Bronchial epithelial cell (primary cell): Measurements from ENCODE around the gene ZDHHC8. TPM values are rescaled to one million over a fixed set of nuclear protein-coding genes. Genes with fewer than 3 reads are reported as not detected.

Experiments
- DNase-seq: peaks from one replicate; pipeline ENCODE4 v3.0.0-alpha.2; 2010; ENCODE audit warnings: low read depth
- FAIRE-seq: peaks from 2 replicates; lab custom pipeline; 2011; peaks lifted over from hg19 to GRCh38; lab: Jason Lieb, UNC
- H3K27me3 ChIP-seq: 2 replicates; pipeline ENCODE4 v1.5.1; 2011; ENCODE audit warnings: low read length; ENCODE audit not compliant: control insufficient read depth, insufficient read depth
- H3K36me3 ChIP-seq: 2 replicates; pipeline ENCODE4 v1.5.1; 2011; ENCODE audit warnings: low read length; ENCODE audit not compliant: control insufficient read depth, insufficient read depth
- H3K4me3 ChIP-seq: 2 replicates; pipeline ENCODE4 v1.5.1; 2011; ENCODE audit warnings: mild to moderate bottlenecking, low read depth, low read length, control low read depth
- total RNA-seq: library from RNA; depleted of rRNA; stranded (reverse); fragments of >200 nt; gene quantifications from 2 replicates; pipeline ENCODE4 v1.2.1, GENCODE V29; 2014
- TF ChIP-seq, protein P1 (sequence below): IDR thresholded peaks from 2 replicates; pipeline ENCODE4 v1.5.1; 2011; ENCODE audit warnings: mild to moderate bottlenecking, moderate library complexity, low read length, control low read depth, inconsistent platforms; ENCODE audit not compliant: insufficient read depth, severe bottlenecking

ZDHHC8 gene
- total RNA-seq, 1 donor from 2014 or later: 6.6 TPM

DNA sequence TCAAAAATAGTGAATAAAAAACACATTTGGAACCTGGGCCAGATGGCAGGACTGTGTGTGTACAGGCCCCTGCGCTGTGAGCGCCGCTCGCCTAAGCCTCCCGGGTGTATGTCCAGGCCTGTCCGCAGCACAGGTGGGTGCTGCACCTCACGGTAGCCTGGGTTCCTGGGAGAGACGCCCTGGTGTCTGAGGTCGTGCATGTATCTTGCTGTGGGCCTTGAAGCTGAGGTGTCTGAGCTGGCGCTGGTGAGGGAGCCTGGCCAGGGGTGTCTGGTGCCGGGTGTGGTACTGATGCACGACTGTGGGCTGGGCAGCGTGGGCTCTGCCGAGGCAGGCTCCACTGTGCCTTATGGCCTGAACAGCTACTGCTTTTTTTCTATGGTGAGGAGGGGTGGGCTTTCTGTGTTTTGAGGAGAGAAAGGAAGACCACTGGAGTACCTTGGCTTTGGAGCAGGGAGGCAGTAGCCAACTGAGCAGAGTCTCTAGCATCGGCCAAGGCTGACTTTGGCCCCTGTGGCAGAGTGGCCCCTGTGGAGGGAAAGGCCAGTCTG, 4.2 kb upstream of the ZDHHC8 start:
- FAIRE-seq (no peak), DNase-seq (no peak)
- Histone ChIP-seq H3K36me3 (peaks cover 24% of the 10 kb centered on the region), H3K4me3 (no peak overlapping the region), H3K27me3 (no peaks in the 10 kb centered on the region)
- TF ChIP-seq, protein P1, sequence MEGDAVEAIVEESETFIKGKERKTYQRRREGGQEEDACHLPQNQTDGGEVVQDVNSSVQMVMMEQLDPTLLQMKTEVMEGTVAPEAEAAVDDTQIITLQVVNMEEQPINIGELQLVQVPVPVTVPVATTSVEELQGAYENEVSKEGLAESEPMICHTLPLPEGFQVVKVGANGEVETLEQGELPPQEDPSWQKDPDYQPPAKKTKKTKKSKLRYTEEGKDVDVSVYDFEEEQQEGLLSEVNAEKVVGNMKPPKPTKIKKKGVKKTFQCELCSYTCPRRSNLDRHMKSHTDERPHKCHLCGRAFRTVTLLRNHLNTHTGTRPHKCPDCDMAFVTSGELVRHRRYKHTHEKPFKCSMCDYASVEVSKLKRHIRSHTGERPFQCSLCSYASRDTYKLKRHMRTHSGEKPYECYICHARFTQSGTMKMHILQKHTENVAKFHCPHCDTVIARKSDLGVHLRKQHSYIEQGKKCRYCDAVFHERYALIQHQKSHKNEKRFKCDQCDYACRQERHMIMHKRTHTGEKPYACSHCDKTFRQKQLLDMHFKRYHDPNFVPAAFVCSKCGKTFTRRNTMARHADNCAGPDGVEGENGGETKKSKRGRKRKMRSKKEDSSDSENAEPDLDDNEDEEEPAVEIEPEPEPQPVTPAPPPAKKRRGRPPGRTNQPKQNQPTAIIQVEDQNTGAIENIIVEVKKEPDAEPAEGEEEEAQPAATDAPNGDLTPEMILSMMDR: no peak

DNA sequence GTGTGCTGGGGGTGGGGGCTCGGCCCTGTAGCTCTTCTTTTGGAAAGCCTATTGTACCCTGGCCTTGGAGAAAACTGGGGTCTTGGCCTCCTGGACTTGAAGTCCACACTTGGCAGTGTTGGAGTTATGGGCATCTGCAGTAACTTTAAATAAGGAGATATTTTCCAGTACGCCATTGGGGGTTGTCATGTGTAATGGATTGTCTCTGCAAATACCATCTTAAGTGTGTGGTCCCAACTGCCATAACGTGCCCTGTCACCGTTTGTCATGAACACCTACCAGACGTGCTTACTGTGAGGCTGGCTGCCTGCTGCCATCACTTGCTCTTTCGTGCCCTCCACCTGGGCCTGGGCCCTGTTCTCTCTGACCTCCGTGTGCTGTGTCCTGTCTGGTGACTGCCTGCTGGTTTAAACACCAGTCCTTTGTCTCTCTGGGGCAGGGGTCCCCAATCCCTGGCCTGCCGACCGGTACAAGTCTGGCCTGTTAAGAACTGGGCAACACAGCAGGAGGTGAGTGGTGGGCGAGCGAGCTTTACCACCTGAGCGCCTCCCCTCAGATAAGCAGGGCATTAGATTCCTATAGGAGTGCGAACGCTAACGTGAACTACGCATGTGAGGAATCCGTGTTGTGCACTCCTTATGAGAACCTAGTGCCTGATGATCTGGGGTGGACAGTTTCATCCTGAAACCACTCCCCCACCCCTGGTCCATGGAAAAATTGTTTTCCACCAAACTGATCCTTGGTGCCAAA, 3.6 kb upstream of the ZDHHC8 start:
- H3K36me3 ChIP-seq: peaks cover 23% of the 10 kb centered on the region
- FAIRE-seq: peak; percentile 77
- TF ChIP-seq, protein P1: no peak
- H3K27me3 ChIP-seq: no peaks in the 10 kb centered on the region
- DNase-seq: no peak
- H3K4me3 ChIP-seq: no peak overlapping the region

DNA sequence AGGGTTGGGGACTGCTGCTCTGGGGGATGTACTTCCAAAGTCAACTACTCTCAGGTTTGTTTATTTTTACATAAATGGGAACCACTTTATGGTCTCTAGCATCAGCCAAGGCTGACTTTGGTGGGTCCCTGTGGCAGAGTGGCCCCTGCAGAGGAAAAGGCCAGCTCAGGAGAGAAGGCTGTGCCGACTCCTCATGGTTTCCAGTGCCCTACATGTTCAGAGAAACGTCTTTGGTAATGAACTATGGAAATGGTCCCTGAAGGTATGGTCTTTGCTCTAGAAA, 3.0 kb upstream of the ZDHHC8 start:
- FAIRE-seq (no peak), DNase-seq (no peak)
- TF ChIP-seq, protein P1: no peak
- Histone ChIP-seq H3K27me3 (no peaks in the 10 kb centered on the region), H3K36me3 (peaks cover 20% of the 10 kb centered on the region), H3K4me3 (no peak overlapping the region)

DNA sequence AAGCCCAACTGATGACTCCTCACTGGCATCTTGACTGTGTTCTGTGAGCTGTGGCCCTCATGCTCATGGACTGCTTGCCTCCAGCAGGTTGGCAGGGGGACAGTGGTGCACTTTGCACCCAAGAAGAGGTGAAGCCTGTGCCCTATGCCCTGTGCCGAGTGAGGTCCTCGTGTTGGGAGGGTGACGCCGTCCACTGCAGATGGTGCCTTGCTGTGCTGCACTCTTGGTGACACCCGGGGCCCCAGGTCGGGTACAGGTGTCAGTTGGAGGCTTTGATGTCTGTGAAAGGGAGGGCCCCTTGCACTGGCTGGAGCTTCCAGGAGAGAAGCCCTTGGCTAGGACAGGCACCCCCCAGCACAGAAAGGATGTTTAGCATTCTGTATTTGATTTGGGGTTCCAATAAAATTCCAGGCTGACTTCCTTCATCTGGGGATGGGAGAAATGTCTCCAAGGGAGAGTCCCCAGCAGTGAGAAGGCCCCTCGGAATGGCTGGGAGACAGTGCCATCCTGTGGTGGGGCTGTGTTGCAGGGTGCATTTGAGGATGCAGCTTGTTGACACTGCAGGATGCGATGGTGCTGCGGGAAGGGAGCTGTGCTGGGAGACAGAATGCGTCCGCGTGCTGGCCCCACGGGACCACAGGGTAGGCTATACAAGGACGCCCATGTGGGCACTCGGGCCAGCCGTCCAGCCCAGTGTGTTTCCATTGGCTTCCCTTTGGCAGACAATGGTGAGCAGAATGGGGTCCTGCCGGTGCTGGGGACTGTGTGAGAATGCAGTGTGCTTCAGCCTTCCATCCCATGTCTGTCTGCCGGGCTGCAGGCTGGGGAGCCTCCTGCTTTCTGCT, 2.5 kb upstream of the ZDHHC8 start:
- DNase-seq (peak; percentile 20), FAIRE-seq (no peak)
- TF ChIP-seq, protein P1: peak; percentile 49
- Histone ChIP-seq H3K4me3 (no peak overlapping the region), H3K27me3 (no peaks in the 10 kb centered on the region), H3K36me3 (peaks cover 16% of the 10 kb centered on the region)

DNA sequence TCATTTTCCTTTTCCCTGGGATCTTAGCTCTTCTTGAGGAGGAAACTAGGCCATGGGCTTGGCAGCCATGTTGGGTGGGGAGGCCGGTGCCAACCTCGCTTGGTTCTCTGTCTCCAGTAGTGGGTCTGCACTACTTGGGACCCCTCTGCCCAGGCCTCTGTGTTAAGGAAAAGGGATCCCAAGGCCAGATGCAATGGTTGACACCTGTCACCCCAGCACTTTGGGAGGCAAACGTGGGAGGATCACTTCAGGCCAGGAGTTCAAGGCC, 1.9 kb upstream of the ZDHHC8 start:
- Histone ChIP-seq H3K4me3 (no peak overlapping the region), H3K27me3 (no peaks in the 10 kb centered on the region)
- no peak for FAIRE-seq

More for the DNA sequence above, 1.9 kb upstream of the ZDHHC8 start:
- peaks cover 13% of the 10 kb centered on the region for H3K36me3 ChIP-seq
- TF ChIP-seq, protein P1: no peak
- DNase-seq: no peak
